HS-5 (cell line): Measurements from ENCODE around the gene MLPH.

Experiments used
- DNase-seq: peaks from one replicate; pipeline ENCODE4 v3.0.0-alpha.2; 2012; ENCODE audit warnings: low read depth

Gene MLPH

DNA sequence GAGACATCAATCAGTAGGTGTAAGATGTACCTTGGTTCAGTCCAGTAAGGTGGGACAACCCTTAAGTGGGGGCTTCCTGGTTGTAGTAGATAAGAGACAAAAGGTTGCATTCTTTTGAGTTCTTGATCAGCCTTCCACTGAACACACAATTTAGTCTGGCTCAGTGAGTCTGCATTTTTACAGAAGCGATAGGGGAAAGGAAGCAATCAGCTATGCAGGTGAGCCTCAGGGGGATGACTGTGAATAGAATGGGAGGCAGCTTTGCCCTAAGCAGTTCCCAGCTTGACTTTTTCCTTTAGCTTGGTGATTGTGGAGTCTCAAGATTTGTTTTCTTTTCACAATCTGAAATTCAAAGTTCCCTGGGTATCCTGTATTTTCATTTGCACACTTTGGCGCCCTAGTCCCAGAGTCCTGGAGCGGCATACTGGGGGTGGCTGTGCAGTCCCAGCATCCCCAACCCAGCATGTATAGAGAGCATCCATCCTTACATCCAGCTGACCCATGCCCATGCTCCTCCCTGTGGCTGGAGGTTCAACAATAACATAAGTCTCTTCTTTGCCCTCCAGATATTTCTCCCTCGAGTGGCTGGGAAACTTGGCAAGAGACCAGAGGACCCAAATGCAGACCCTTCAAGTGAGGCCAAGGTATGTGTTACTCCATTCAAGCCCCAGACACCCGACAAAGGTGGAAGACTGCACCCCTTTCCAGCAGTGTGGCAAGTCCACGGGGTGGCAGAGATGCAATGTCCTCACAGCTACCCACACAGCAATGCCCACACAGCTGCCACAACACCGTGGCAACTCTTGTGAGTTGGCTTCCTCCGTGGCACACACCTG is 59.2 kb downstream of the MLPH start:
- DNase-seq, result no peak

- DNase-seq, result no peak
Observed at GRCh38 chr2:237546876-237547395, 59.9 kb downstream of the MLPH start.

DNA sequence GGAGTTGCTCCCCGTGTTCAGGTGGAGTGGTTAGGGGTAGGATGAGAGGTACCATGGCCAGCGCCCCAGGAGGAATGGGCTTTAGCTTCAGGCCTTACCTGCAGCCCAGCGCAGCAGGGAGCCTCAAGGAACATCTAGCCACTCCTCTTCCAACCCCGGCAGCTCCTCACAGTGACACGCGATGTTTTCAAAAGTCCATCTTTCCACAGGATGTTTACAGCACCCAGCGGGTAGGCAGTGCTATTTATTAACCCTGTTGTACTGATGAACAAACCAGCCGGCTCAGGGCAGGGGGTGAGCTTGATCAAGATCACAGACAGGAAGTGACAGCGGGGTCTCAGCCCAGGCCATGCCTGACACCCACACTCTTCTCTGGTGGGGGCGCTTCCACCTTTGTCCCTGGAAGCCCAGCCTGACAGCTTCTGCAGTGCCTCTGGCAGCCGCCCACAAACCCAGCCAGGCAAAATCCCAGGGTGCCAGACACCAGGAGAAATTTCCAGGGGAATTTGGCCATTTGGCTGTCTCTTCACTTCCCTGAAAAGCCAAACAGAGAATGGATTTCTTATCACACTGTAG is 60.9 kb downstream of the MLPH start:
- no peak for DNase-seq

- DNase-seq, result no peak
Observed at GRCh38 chr2:237549216-237549615, 62.2 kb downstream of the MLPH start.

DNA sequence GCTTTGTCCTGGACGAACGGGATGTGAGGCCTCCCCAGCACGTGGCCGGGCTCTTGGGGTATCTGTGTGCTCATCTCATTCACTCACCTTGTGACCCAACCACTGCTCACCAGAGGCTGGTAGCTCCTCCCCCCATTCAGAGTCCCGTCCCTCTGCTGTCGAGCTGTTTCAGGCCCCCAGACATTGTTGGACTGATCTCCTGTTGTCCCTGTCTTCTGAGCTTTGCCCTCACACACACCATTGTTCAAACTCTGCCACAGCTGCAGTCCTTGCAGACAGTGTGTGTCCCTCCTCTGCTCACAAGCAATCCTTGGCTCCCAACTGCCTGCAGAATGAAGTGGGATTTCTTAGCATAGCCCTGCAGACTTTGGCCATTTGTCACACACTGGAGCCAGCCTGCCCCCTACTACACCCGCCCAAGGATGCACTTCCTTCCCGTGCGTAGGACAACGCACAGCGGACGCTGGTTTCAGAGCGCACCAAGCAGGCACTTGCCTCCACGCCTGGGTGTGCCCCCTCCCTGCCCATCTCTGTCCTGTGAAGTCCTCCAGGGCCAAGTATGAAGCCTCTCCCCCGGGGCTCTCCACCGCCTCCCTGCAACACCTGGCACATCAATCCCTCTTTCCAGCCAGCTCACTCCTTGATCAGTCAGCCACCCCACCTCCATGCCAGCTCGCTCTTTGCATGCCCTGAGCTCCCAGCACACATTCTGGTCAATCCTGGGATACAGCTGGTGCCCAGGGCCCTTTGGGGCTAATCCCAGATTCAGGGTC is 62.8 kb downstream of the MLPH start:
- no peak for DNase-seq

DNA sequence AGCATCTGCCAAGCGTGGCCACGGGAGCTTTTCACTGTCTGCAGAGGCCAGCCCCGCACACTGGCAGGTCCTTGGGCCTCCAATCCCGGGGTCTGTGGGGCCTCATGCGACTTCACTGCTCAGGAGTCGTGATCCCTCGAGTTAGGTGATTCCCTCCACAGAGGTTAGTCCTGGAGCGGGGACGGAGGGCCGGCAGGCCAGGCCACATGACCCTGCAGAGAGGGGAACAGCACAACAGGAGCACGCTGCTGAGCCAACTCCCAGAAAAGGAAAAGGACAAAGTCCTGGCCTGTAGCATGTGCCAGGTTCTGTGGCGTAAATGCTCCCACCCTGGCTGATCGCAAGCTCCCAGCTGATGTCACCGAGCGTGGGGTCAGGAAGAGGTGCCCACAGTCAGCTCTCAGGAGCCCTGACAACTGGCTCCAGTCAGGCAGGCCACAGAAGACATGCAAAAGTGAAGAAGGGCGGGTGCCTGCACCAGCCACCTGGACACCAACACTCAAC is 64.1 kb downstream of the MLPH start:
- no peak for DNase-seq

GRCh38 chr2:237552908-237553307 is 65.9 kb downstream of the MLPH start:
- DNase-seq, result no peak

GRCh38 chr2:237553948-237554347 is 66.9 kb downstream of the MLPH start:
- DNase-seq, result no peak

GRCh38 chr2:237555560-237555959 is 68.5 kb downstream of the MLPH start:
- DNase-seq, result no peak

- DNase-seq, result no peak
Observed at GRCh38 chr2:237556773-237557632, 70.0 kb downstream of the MLPH start.

- DNase-seq, result no peak
Observed at GRCh38 chr2:237557633-237558015, 70.6 kb downstream of the MLPH start.

GRCh38 chr2:237558961-237559641 is 72.0 kb downstream of the MLPH start:
- no peak for DNase-seq

GRCh38 chr2:237561221-237561620 is 74.2 kb downstream of the MLPH start:
- no peak for DNase-seq

- no peak for DNase-seq
Observed at GRCh38 chr2:237563816-237564215, 76.8 kb downstream of the MLPH start.

DNA sequence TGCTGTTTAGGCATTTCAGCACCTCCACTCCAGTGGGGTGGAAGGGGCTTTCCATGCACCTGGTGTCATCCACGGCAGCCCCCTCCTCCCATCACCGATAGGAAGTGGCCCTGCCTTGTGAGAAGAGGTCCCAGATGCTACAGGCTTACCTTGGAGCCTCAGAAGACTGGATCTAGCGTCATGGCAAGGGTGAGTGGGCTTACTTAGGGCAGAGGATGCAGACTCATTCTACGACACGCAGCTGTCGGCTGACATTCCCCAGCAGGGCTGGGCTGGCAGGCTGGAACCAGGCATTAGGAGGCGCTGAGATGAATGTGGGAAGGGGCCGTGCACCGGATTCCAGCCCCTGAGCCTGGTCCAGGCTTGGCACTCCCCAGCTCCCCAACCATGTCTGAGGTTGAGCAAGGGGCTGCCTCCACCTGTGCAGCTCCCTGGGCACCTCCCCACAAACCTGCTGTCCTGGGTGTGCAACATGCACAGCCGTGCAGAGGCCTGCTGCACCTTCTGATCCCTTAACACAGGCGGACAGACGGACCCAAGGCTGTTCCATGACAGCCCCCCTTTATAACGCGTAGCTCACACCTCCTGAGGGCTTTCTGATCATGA is 77.6 kb downstream of the MLPH start:
- DNase-seq, result no peak

DNA sequence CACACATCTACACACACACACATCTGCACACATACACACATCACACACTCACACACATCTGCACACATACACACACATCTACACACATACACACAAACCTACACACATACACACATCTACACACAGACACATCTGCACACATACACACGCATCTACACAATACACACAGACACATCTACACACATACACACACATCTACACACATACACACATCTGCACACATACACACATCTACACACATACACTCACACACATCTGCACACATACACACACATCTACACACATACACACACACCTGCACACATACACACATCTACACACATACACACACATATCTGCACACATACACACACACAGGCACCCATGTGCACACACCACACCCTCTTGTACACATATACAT is 78.9 kb downstream of the MLPH start:
- DNase-seq, result no peak

- no peak for DNase-seq
Observed at GRCh38 chr2:237566401-237567235, 79.6 kb downstream of the MLPH start, which contains the start of gene PRLH. Gene PRLH (plus strand): TSS chr2:237566574. CDS start chr2:237566574, 0 bp downstream.

DNA sequence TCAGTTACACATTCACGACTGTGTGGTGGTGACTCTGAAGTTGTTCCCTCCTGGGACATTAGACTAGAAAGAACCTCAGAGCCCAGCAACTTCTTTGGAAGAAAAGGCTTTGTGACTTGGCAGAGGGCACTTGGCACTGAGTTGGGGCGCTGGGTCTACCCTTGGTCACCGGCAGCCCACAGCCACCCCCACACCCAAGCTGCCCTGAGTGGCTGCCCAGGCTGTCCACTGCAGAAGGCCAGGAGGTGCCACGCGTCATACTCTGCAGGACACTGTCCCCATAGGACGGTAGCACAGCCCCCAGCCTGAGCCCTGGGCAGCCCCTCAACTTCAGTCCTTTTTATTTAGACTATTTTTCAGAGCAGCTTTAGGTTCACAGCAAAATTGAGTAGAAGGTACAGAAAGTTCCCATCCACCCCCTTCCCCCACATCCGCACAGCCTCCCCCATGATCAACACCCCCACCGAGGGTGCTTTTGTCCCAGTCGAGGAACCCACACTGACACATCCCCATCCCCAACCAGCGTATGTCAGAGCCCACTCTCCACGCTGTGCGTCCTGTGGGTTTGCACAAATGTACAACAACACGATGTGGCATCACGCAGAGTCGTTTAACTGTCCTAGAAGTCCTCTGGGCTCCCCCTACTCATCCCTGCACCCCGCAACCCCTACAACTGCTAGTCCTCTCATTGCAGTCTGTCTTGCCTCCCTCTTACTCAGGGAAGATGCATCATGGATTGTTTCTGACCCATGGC is 80.4 kb downstream of the MLPH start:
- DNase-seq, result no peak

DNA sequence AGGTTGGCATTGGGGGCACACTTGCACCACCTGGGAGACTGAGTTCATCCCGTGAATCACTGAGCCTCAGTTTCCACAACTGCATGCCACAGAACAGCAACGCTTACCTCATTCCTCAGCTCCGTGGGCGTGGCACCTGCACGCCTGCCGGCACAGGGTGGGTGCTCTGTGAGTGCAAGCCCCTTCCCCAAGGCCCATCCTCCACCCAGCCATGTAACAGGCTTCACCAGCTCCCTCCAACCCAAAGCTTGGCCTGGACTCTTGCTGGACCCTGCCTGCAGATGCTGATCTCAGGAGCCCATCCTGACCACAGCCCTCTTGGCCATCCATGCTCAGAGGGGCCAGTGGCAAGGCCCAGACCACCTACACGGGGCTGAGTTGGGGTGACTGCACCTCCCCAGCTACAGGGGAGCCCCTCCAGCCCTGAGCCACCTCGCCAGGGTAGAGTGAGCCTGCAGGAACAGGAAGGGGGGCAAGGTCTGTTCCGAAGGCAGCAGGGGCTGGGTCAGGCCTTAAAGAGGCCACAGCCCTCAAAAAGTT is 81.1 kb downstream of the MLPH start:
- no peak for DNase-seq
